Activated CD4-positive, alpha-beta T cell treated with anti-CD3 and anti-CD28 coated beads for 36 hours (primary cell): Measurements from ENCODE around the gene NPL. TPM values are rescaled to one million over a fixed set of nuclear protein-coding genes. Genes with fewer than 3 reads are reported as not detected.

Experiments
- ATAC-seq: fragments of 200-7000 bp; cut with Tn5 transposase; one replicate; pipeline ENCODE4 v1.10.0; 2021; ENCODE audit warnings: mild to moderate bottlenecking, moderate library complexity
- CTCF ChIA-PET: fragments of 350-600 bp; sonication (Branson Sonifier 250); formaldehyde crosslinking; loops from one replicate; lab custom pipeline; 2021; ENCODE audit warnings: antibody characterized with exemption; lab: Charles Lee
- POLR2A ChIA-PET: fragments of 350-600 bp; sonication (Branson Sonifier 250); formaldehyde crosslinking; loops from one replicate; lab custom pipeline; 2021; ENCODE audit warnings: antibody characterized with exemption, inconsistent platforms; lab: Charles Lee
- DNase-seq: peaks from one replicate; pipeline ENCODE4 v3.0.0-alpha.2; 2020
- H3K27ac Mint-ChIP-seq: one replicate; pipeline ENCODE4 v1.8.0; 2021; ENCODE audit warnings: mixed read lengths
- H3K27me3 Mint-ChIP-seq: one replicate; pipeline ENCODE4 v1.8.0; 2021; ENCODE audit warnings: mixed read lengths
- H3K36me3 Mint-ChIP-seq: one replicate; pipeline ENCODE4 v1.8.0; 2021; ENCODE audit warnings: low read depth, mixed read lengths
- H3K4me1 Mint-ChIP-seq: one replicate; pipeline ENCODE4 v1.8.0; 2021; ENCODE audit warnings: mixed read lengths
- H3K4me3 Mint-ChIP-seq: one replicate; pipeline ENCODE4 v1.8.0; 2021; ENCODE audit warnings: mild to moderate bottlenecking, moderate library complexity, mixed read lengths
- H3K9me3 Mint-ChIP-seq: one replicate; pipeline ENCODE4 v1.8.0; 2021; ENCODE audit warnings: low read depth, mixed read lengths
- intact Hi-C, 2 experiments: fragments of 100-400 bp; cut with DNase I in 1 of 2; cut with micrococcal nuclease in 1 of 2; formaldehyde crosslinking; loops; one replicate each; pipeline versions ENCODE4 v1.14.2 to v1.15.1; 2022 to 2024; cut with DNase I, micrococcal nuclease
- total RNA-seq, 2 experiments: library from RNA; stranded (reverse); gene quantifications; one replicate each; pipeline ENCODE4 v1.2.3, GENCODE V29; 2021

The NPL gene
- total RNA-seq, 2 experiments from 2014 or later, result 4.0 to 5.6 TPM

GRCh38 chr1:182829285-182829932, 39.8 kb downstream of the NPL start:
- CTCF ChIA-PET, result interaction anchor here (1.2 to 1.5 kb wide), 2 partner anchors 18 to 39 kb away, joined by 5 read pairs; partner anchors contain the start of gene NPL
- no peaks in the 10 kb centered on the region for H3K4me1 Mint-ChIP-seq
- POLR2A ChIA-PET, result no interaction called here
- ATAC-seq (no peak), DNase-seq (no peak)
- no peak overlapping the region for H3K27ac Mint-ChIP-seq
- intact Hi-C loops, result no loop called here
- no peak overlapping the region for H3K4me3 Mint-ChIP-seq
- H3K36me3 Mint-ChIP-seq, result no peaks in the 10 kb centered on the region
- no peaks in the 10 kb centered on the region for H3K9me3 Mint-ChIP-seq
- no peaks in the 10 kb centered on the region for H3K27me3 Mint-ChIP-seq

GRCh38 chr1:182833271-182833670, 43.7 kb downstream of the NPL start:
- H3K4me3 Mint-ChIP-seq, result no peak overlapping the region
- no peaks in the 10 kb centered on the region for H3K4me1 Mint-ChIP-seq
- H3K9me3 Mint-ChIP-seq, result no peaks in the 10 kb centered on the region
- ChIA-PET CTCF (no interaction called here), POLR2A (no interaction called here)
- DNase-seq (no peak), ATAC-seq (no peak)
- H3K27me3 Mint-ChIP-seq, result no peaks in the 10 kb centered on the region
- intact Hi-C loops, result no loop called here
- no peak overlapping the region for H3K27ac Mint-ChIP-seq
- peaks cover 4% of the 10 kb centered on the region for H3K36me3 Mint-ChIP-seq

GRCh38 chr1:182834326-182834725, 44.8 kb downstream of the NPL start:
- ATAC-seq (no peak), DNase-seq (no peak)
- POLR2A ChIA-PET, result no interaction called here
- Mint-ChIP-seq H3K27me3 (no peaks in the 10 kb centered on the region), H3K4me1 (peaks cover 4% of the 10 kb centered on the region), H3K36me3 (peaks cover 4% of the 10 kb centered on the region), H3K27ac (no peak overlapping the region), H3K9me3 (no peaks in the 10 kb centered on the region), H3K4me3 (no peak overlapping the region)
- CTCF ChIA-PET, result interaction anchor here (0.7 kb wide), 2 partner anchors 11 to 107 kb away, joined by 3 read pairs; no protein-coding TSS in a partner anchor
- intact Hi-C loops, result no loop called here

- ChIA-PET CTCF (no interaction called here), POLR2A (no interaction called here)
- Mint-ChIP-seq H3K4me1 (peaks cover 7% of the 10 kb centered on the region), H3K9me3 (no peaks in the 10 kb centered on the region), H3K36me3 (peaks cover 16% of the 10 kb centered on the region), H3K4me3 (no peak overlapping the region), H3K27ac (no peak overlapping the region), H3K27me3 (no peaks in the 10 kb centered on the region)
- DNase-seq (no peak), ATAC-seq (no peak)
- intact Hi-C loops, result loop anchor here in 1 of 2 experiments (5.0 kb wide), 1 partner anchor 234 kb away; the partner anchor contains the start of gene RGS16
Observed at GRCh38 chr1:182835806-182836205, 46.2 kb downstream of the NPL start.

GRCh38 chr1:182839209-182840066, 49.9 kb downstream of the NPL start, which contains the start of gene DHX9:
DHX9 (plus strand) TSS chr1:182839347; CDS start chr1:182842567, 3,220 bp downstream.
- peak within 1 kb of the TSS; percentile 99 for H3K27ac Mint-ChIP-seq
- ChIA-PET POLR2A (interaction anchor here (0.6 to 1.1 kb wide), 3 partner anchors 25 to 252 kb away, joined by 3 read pairs; no protein-coding TSS in a partner anchor), CTCF (no interaction called here)
- ATAC-seq (peak; percentile 89), DNase-seq (peak; percentile 97)
- H3K9me3 Mint-ChIP-seq, result no peaks in the 10 kb centered on the region
- H3K36me3 Mint-ChIP-seq, result peaks cover 45% of the 10 kb centered on the region
- H3K4me1 Mint-ChIP-seq, result peaks cover 36% of the 10 kb centered on the region
- H3K27me3 Mint-ChIP-seq, result no peaks in the 10 kb centered on the region
- intact Hi-C loops, result loop anchor here (1.0 to 5.0 kb wide), 12 partner anchors 38 to 810 kb away; partner anchors contain the start of genes NPL (in 2 of the 2), RGS16 (in 2 of the 2) and LAMC1 (in 1 of the 2)
- H3K4me3 Mint-ChIP-seq, result peak within 1 kb of the TSS; percentile 92

- H3K9me3 Mint-ChIP-seq, result no peaks in the 10 kb centered on the region
- H3K4me3 Mint-ChIP-seq, result peak overlapping the region; percentile 92
- ChIA-PET CTCF (interaction anchor here (1.2 kb wide), 1 partner anchor 239 kb away, joined by 4 read pairs; no protein-coding TSS in a partner anchor), POLR2A (no interaction called here)
- H3K36me3 Mint-ChIP-seq, result peaks cover 63% of the 10 kb centered on the region
- DNase-seq (no peak), ATAC-seq (no peak)
- peak overlapping the region; percentile 99 for H3K27ac Mint-ChIP-seq
- H3K4me1 Mint-ChIP-seq, result peaks cover 56% of the 10 kb centered on the region
- intact Hi-C loops, result loop anchor here (5.0 kb wide), 3 partner anchors 36 to 791 kb away; partner anchors contain the start of gene LAMC1 (in 1 of the 2)
- no peaks in the 10 kb centered on the region for H3K27me3 Mint-ChIP-seq
Observed at GRCh38 chr1:182841368-182841988, 51.9 kb downstream of the NPL start.

- peaks cover 70% of the 10 kb centered on the region for H3K36me3 Mint-ChIP-seq
- peak overlapping the region; percentile 39 for H3K27ac Mint-ChIP-seq
- H3K27me3 Mint-ChIP-seq, result no peaks in the 10 kb centered on the region
- peaks cover 64% of the 10 kb centered on the region for H3K4me1 Mint-ChIP-seq
- no peaks in the 10 kb centered on the region for H3K9me3 Mint-ChIP-seq
- intact Hi-C loops, result loop anchor here (2.0 to 5.0 kb wide), 4 partner anchors 17 to 790 kb away; partner anchors contain the start of gene LAMC1 (in 1 of the 2)
- H3K4me3 Mint-ChIP-seq, result peak overlapping the region; percentile 92
- ATAC-seq, result no peak
- ChIA-PET CTCF (interaction anchor here (1.0 kb wide), 1 partner anchor 246 kb away, joined by 3 read pairs; no protein-coding TSS in a partner anchor), POLR2A (no interaction called here)
- DNase-seq, result no peak
Observed at GRCh38 chr1:182842265-182842664, 52.7 kb downstream of the NPL start.

- DNase-seq (peak; percentile 41), ATAC-seq (peak; percentile 71)
- Mint-ChIP-seq H3K27me3 (no peaks in the 10 kb centered on the region), H3K36me3 (peaks cover 89% of the 10 kb centered on the region), H3K9me3 (no peaks in the 10 kb centered on the region), H3K27ac (peak overlapping the region; percentile 59), H3K4me1 (peaks cover 87% of the 10 kb centered on the region), H3K4me3 (peak overlapping the region; percentile 21)
- ChIA-PET POLR2A (no interaction called here), CTCF (interaction anchor here (0.6 kb wide), 1 partner anchor 8 kb away, joined by 3 read pairs; no protein-coding TSS in a partner anchor)
- intact Hi-C loops, result loop anchor here in 1 of 2 experiments (2.0 kb wide), 1 partner anchor 17 kb away; no protein-coding TSS in a partner anchor
Observed at GRCh38 chr1:182845379-182845778, 55.8 kb downstream of the NPL start.

GRCh38 chr1:182845894-182846293, 56.3 kb downstream of the NPL start:
- POLR2A ChIA-PET, result no interaction called here

GRCh38 chr1:182847105-182847504, 57.5 kb downstream of the NPL start:
- POLR2A ChIA-PET, result no interaction called here
- CTCF ChIA-PET, result interaction anchor here (0.7 to 1.6 kb wide), 3 partner anchors 18 to 251 kb away, joined by 3 to 5 read pairs (median 5); no protein-coding TSS in a partner anchor
- no peaks in the 10 kb centered on the region for H3K27me3 Mint-ChIP-seq

More at GRCh38 chr1:182845894-182846293, 56.3 kb downstream of the NPL start:
- H3K4me1 Mint-ChIP-seq, result peaks cover 85% of the 10 kb centered on the region
- no peaks in the 10 kb centered on the region for H3K27me3 Mint-ChIP-seq
- intact Hi-C loops, result loop anchor here in 1 of 2 experiments (2.0 kb wide), 1 partner anchor 17 kb away; no protein-coding TSS in a partner anchor
- peak overlapping the region; percentile 47 for H3K27ac Mint-ChIP-seq
- ATAC-seq, result no peak
- no peak for DNase-seq
- peaks cover 86% of the 10 kb centered on the region for H3K36me3 Mint-ChIP-seq
- H3K4me3 Mint-ChIP-seq, result no peak overlapping the region
- H3K9me3 Mint-ChIP-seq, result no peaks in the 10 kb centered on the region
- CTCF ChIA-PET, result no interaction called here

More at GRCh38 chr1:182847105-182847504, 57.5 kb downstream of the NPL start:
- Mint-ChIP-seq H3K9me3 (no peaks in the 10 kb centered on the region), H3K27ac (peak overlapping the region; percentile 78), H3K4me1 (peaks cover 86% of the 10 kb centered on the region), H3K36me3 (peaks cover 85% of the 10 kb centered on the region), H3K4me3 (no peak overlapping the region)
- no peak for DNase-seq
- intact Hi-C loops, result no loop called here
- ATAC-seq, result no peak
